Adipocyte (in vitro differentiated cells): ENCODE data around the gene CENPM.

Experiments used
- DNase-seq: peaks from one replicate; pipeline ENCODE4 v3.0.0-alpha.2; 2015; ENCODE audit warnings: low read depth
- H3K27me3 ChIP-seq: replicated peaks from 2 replicates; pipeline ENCODE4 v1.7.0; 2013; ENCODE audit warnings: mild to moderate bottlenecking, low read length, moderate library complexity; ENCODE audit not compliant: control insufficient read depth, insufficient read depth
- H3K36me3 ChIP-seq: 2 replicates; pipeline ENCODE4 v1.7.0; 2013; ENCODE audit warnings: low read length, mild to moderate bottlenecking, moderate library complexity; ENCODE audit not compliant: control insufficient read depth, insufficient read depth, severe bottlenecking
- H3K4me1 ChIP-seq: 2 replicates; pipeline ENCODE4 v1.7.0; 2013; ENCODE audit warnings: mild to moderate bottlenecking, low read length, moderate library complexity; ENCODE audit not compliant: control insufficient read depth, insufficient read depth
- H3K4me3 ChIP-seq: 2 replicates; pipeline ENCODE4 v1.7.0; 2013; ENCODE audit warnings: mild to moderate bottlenecking, low read length, moderate library complexity
- H3K9ac ChIP-seq: 2 replicates; pipeline ENCODE4 v1.7.0; 2013; ENCODE audit warnings: mild to moderate bottlenecking, low read length, moderate library complexity
- H3K9me3 ChIP-seq: 2 replicates; pipeline ENCODE4 v1.7.0; 2013; ENCODE audit warnings: mild to moderate bottlenecking, low read length, moderate library complexity; ENCODE audit not compliant: control insufficient read depth

The CENPM gene

DNA sequence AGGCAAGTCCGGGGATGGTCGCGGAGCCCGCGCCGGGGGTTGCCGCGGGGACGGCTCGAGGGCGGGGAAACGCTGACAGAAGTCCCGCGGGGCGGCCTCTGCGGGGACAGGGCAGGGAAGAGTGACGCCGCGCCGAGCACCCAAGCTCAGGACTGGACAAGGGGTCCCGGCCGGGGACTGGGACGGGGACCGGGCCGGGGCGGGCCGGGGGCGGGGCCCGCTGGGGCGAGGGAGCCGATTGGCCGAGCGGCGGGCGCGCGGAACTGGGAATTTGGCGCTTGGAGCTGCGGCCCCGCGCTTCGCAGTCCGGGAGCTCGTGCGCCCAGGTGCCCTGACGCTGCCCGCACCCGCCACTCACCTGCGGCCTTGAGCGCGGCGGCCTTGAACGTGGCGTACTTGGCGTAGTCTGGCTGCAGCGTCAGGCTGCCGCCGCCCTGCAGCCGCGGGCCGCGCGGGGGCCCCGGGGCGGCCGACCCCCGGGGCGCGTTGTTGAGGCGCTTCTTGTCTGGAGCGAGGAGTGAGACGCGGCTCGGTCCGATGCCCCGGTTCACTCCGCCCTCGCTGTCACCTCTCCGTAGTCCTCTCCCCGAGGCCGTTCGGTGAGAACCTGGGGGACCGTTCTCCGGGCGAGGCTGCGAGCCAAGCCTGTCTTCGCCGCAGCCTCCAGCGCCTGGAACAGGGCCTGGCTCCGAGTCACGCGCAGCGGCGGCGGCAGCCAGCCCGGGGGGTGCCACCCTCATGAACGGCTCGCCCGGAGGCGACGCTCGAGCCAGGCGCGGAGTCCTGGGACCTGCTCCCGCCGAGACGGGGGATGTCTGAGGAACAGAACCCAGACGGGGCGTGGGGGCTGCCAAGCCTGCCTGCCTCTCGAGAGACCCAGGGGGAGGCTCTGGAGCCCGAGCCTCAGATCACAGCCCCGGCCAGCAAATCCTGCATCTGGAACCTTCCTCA, 36.6 kb downstream of the CENPM start:
- Histone ChIP-seq H3K27me3 (peaks cover 27% of the 10 kb centered on the region), H3K9me3 (no peaks in the 10 kb centered on the region), H3K4me3 (no peak overlapping the region), H3K36me3 (peaks cover 13% of the 10 kb centered on the region), H3K4me1 (no peaks in the 10 kb centered on the region), H3K9ac (no peak overlapping the region)
- peak; percentile 66 for DNase-seq

- Histone ChIP-seq H3K36me3 (peaks cover 21% of the 10 kb centered on the region), H3K9ac (no peak overlapping the region), H3K27me3 (peaks cover 24% of the 10 kb centered on the region), H3K4me1 (no peaks in the 10 kb centered on the region), H3K4me3 (no peak overlapping the region), H3K9me3 (no peaks in the 10 kb centered on the region)
- DNase-seq, result no peak
Measured at GRCh38 chr22:41909310-41910049, 37.5 kb downstream of the CENPM start.

GRCh38 chr22:41908411-41909309, 38.3 kb downstream of the CENPM start:
- no peak for DNase-seq
- H3K27me3 ChIP-seq, result peaks cover 24% of the 10 kb centered on the region
- no peaks in the 10 kb centered on the region for H3K4me1 ChIP-seq
- no peak overlapping the region for H3K4me3 ChIP-seq
- H3K9ac ChIP-seq, result no peak overlapping the region
- peaks cover 29% of the 10 kb centered on the region for H3K36me3 ChIP-seq
- H3K9me3 ChIP-seq, result no peaks in the 10 kb centered on the region

GRCh38 chr22:41907436-41908401, 39.2 kb downstream of the CENPM start:
- Histone ChIP-seq H3K27me3 (peaks cover 17% of the 10 kb centered on the region), H3K36me3 (peaks cover 39% of the 10 kb centered on the region), H3K4me1 (no peaks in the 10 kb centered on the region), H3K9ac (no peak overlapping the region), H3K4me3 (no peak overlapping the region), H3K9me3 (no peaks in the 10 kb centered on the region)
- no peak for DNase-seq

- Histone ChIP-seq H3K36me3 (peaks cover 47% of the 10 kb centered on the region), H3K4me3 (no peak overlapping the region)
Measured at GRCh38 chr22:41906822-41907221, 40.1 kb downstream of the CENPM start.

GRCh38 chr22:41905411-41906202, 41.3 kb downstream of the CENPM start:
- Histone ChIP-seq H3K27me3 (no peaks in the 10 kb centered on the region), H3K9me3 (no peaks in the 10 kb centered on the region), H3K4me3 (no peak overlapping the region), H3K4me1 (no peaks in the 10 kb centered on the region), H3K36me3 (peaks cover 58% of the 10 kb centered on the region), H3K9ac (no peak overlapping the region)
- DNase-seq, result no peak

More at GRCh38 chr22:41906822-41907221, 40.1 kb downstream of the CENPM start:
- no peak for DNase-seq
- H3K9me3 ChIP-seq, result no peaks in the 10 kb centered on the region
- no peaks in the 10 kb centered on the region for H3K4me1 ChIP-seq
- peaks cover 8% of the 10 kb centered on the region for H3K27me3 ChIP-seq
- no peak overlapping the region for H3K9ac ChIP-seq

DNA sequence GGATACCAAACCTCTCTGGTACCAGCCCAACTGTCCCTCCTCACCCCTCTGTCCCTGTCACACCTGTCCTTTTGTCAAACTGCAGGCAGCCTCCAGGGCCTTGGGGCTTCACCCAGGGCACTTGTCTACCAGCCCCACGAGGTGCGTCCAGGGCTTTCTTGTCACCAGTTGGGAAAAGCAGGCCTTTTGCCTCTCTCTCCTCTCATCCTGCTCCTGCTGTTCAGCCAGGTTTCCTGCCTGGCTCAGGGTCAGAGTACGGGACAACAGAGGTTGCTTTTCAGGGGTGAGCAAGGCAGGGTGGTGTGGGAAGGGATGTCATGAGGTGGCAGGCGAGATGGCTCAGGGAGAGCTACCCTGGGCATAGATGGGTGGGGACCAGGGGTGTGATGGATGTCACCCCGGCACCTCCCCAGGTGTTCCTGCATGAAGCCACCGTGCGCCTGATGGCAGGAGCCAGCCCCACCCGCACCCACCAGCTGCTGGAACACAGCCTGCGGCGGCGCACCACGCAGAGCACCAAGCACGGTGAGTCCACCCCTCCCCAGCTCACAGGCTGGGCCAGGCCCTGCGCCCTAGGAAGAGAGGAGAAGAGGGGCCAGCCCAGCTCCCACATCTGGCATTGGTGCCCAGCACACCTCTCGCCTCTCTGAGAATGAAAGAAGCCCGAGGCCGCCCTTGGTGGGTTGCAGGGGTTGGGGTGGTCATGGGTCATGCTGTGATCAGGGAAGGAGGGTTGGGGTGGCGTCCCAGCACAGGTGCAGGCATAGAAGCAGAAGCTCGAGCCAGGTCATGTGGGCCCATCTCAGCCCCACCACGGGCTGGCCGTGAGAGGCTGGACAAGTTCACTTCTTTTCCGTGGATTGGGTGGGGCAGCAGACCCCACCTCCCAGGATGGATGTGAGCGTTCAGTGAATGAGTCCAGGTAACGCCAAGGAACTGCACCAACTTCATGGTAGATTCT, 42.2 kb downstream of the CENPM start:
- peaks cover 67% of the 10 kb centered on the region for H3K36me3 ChIP-seq

DNA sequence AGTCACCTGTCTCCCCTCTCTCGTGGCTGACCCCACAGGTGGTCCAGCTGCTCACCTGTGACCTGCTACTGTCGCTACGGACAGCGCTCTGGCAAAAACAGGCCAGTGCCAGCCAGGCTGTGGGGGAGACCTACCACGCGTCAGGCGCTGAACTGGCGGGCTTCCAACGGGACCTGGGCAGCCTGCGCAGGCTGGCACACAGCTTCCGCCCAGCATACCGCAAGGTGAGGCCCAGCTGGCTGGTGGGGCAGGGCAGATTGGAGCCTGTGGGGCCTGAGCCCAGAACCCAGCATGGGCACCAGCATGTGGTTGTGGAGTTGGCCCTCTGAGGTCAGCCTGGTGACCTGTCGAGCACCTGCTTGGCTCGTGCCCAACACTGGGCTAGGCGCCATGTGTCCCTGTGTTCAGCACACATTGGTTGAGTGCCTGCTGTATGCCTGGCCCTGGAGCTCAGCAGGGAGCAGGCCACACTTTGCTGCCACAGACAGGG, 44.0 kb downstream of the CENPM start:
- Histone ChIP-seq H3K4me3 (no peak overlapping the region), H3K4me1 (no peaks in the 10 kb centered on the region), H3K27me3 (no peaks in the 10 kb centered on the region), H3K9ac (no peak overlapping the region), H3K9me3 (no peaks in the 10 kb centered on the region), H3K36me3 (peaks cover 84% of the 10 kb centered on the region)
- DNase-seq, result no peak

More for the DNA sequence above, 42.2 kb downstream of the CENPM start:
- Histone ChIP-seq H3K4me1 (no peaks in the 10 kb centered on the region), H3K4me3 (no peak overlapping the region), H3K9ac (no peak overlapping the region), H3K9me3 (no peaks in the 10 kb centered on the region), H3K27me3 (no peaks in the 10 kb centered on the region)
- DNase-seq, result no peak

DNA sequence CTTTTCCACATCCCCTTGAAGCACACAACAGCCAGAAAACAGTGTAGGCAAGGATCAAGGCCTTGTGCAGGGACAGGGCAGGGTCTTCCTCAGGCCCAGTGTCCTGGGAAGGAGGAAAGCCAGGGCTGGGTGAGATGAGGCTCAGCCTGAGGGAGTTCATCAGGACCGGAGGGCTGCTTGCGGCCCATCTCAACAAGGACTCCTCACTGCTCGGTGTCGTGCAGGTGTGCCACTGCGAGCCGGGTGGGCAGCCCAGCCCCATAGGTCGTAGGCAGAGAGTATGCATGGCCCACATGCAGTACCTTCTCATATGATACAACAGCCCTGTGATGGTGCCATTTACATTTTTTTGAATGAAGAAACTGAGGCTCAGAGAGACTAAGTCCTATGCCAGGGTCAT, 44.9 kb downstream of the CENPM start:
- Histone ChIP-seq H3K9ac (no peak overlapping the region), H3K9me3 (no peaks in the 10 kb centered on the region), H3K27me3 (no peaks in the 10 kb centered on the region), H3K4me3 (no peak overlapping the region), H3K4me1 (no peaks in the 10 kb centered on the region), H3K36me3 (peaks cover 91% of the 10 kb centered on the region)
- no peak for DNase-seq
